ENCODE results near the gene TCF15. TPM values are rescaled to one million over a fixed set of nuclear protein-coding genes. Genes with fewer than 3 reads are reported as not detected.
A peak's percentile ranks its signal among the peaks of the same experiment; 100 is the strongest.

Gene TCF15
- total RNA-seq, 1 experiment from 2014 or later: 1.0 TPM

- DNase-seq (ENCODE audit: low read depth): no peak
Measured at GRCh38 chr20:611047-611842, 1.1 kb upstream of the TCF15 start.

- no peak for DNase-seq (ENCODE audit: low read depth)
Measured at GRCh38 chr20:609371-609964, 641 bp downstream of the TCF15 start.

- DNase-seq (ENCODE audit: low read depth): no peak
Measured at GRCh38 chr20:608970-609369, 1.1 kb downstream of the TCF15 start.

GRCh38 chr20:607476-607875 is 2.6 kb downstream of the TCF15 start:
- no peak for DNase-seq (ENCODE audit: low read depth)

- peak; percentile 17 for DNase-seq (ENCODE audit: low read depth)
Measured at GRCh38 chr20:605237-605636, 4.9 kb downstream of the TCF15 start.

GRCh38 chr20:603116-603640 is 6.9 kb downstream of the TCF15 start:
- DNase-seq (ENCODE audit: low read depth): no peak

- DNase-seq (ENCODE audit: low read depth): no peak
Measured at GRCh38 chr20:602111-602970, 7.8 kb downstream of the TCF15 start.

- DNase-seq (ENCODE audit: low read depth): no peak
Measured at GRCh38 chr20:600736-601135, 9.4 kb downstream of the TCF15 start.

- DNase-seq (ENCODE audit: low read depth): no peak
Measured at GRCh38 chr20:600141-600540, 10.0 kb downstream of the TCF15 start.

- DNase-seq (ENCODE audit: low read depth): no peak
Measured at GRCh38 chr20:598133-598850, 11.8 kb downstream of the TCF15 start.

GRCh38 chr20:597560-597959 is 12.5 kb downstream of the TCF15 start:
- DNase-seq (ENCODE audit: low read depth): no peak

GRCh38 chr20:595330-596308 is 14.5 kb downstream of the TCF15 start:
- no peak for DNase-seq (ENCODE audit: low read depth)

- no peak for DNase-seq (ENCODE audit: low read depth)
Measured at GRCh38 chr20:592506-592905, 17.6 kb downstream of the TCF15 start.

- no peak for DNase-seq (ENCODE audit: low read depth)
Measured at GRCh38 chr20:591941-592340, 18.2 kb downstream of the TCF15 start.

- DNase-seq (ENCODE audit: low read depth): no peak
Measured at GRCh38 chr20:588932-589672, 21.0 kb downstream of the TCF15 start.

GRCh38 chr20:588476-588875 is 21.6 kb downstream of the TCF15 start:
- no peak for DNase-seq (ENCODE audit: low read depth)

- no peak for DNase-seq (ENCODE audit: low read depth)
Measured at GRCh38 chr20:584971-585301, 25.2 kb downstream of the TCF15 start.

GRCh38 chr20:584161-584970 is 25.7 kb downstream of the TCF15 start:
- DNase-seq (ENCODE audit: low read depth): peak; percentile 34

- DNase-seq (ENCODE audit: low read depth): no peak
Measured at GRCh38 chr20:582204-582603, 27.9 kb downstream of the TCF15 start.

Measured in Daoy (cell line).